T-helper 1 cell treated with Interleukin-12 subunit alpha and Interleukin-12 subunit beta and Interleukin-4 antibody, amounts not matched to agents 30 μg/mL and 1 μg/mL, for 36 hours (primary cell): ENCODE results near the gene DPH1.

ENCODE experiments used
- H3K27ac Mint-ChIP-seq: one replicate; pipeline ENCODE4 v1.8.0; 2021; ENCODE audit warnings: mild to moderate bottlenecking, mixed read lengths
- H3K27me3 Mint-ChIP-seq: one replicate; pipeline ENCODE4 v1.8.0; 2021; ENCODE audit warnings: low read depth, mixed read lengths
- H3K36me3 Mint-ChIP-seq: one replicate; pipeline ENCODE4 v1.8.0; 2021; ENCODE audit warnings: low read depth, mixed read lengths
- H3K4me1 Mint-ChIP-seq: one replicate; pipeline ENCODE4 v1.8.0; 2021; ENCODE audit warnings: low read depth, mixed read lengths
- H3K4me3 Mint-ChIP-seq: one replicate; pipeline ENCODE4 v1.8.0; 2021; ENCODE audit warnings: mild to moderate bottlenecking, moderate library complexity, mixed read lengths
- H3K9me3 Mint-ChIP-seq: one replicate; pipeline ENCODE4 v1.8.0; 2021; ENCODE audit warnings: mixed read lengths

Gene DPH1

GRCh38 chr17:2017274-2017941, 12.5 kb upstream of the DPH1 start:
- Mint-ChIP-seq H3K27ac (no peak overlapping the region), H3K4me3 (no peak overlapping the region), H3K4me1 (peaks cover 2% of the 10 kb centered on the region), H3K27me3 (peaks cover 44% of the 10 kb centered on the region), H3K36me3 (no peaks in the 10 kb centered on the region), H3K9me3 (no peaks in the 10 kb centered on the region)

GRCh38 chr17:2018716-2019510, 11.0 kb upstream of the DPH1 start:
- H3K27me3 Mint-ChIP-seq: peaks cover 51% of the 10 kb centered on the region
- no peaks in the 10 kb centered on the region for H3K36me3 Mint-ChIP-seq
- H3K4me3 Mint-ChIP-seq: no peak overlapping the region
- no peak overlapping the region for H3K27ac Mint-ChIP-seq
- no peaks in the 10 kb centered on the region for H3K4me1 Mint-ChIP-seq
- H3K9me3 Mint-ChIP-seq: no peaks in the 10 kb centered on the region

- H3K27me3 Mint-ChIP-seq: peaks cover 48% of the 10 kb centered on the region
- H3K4me1 Mint-ChIP-seq: no peaks in the 10 kb centered on the region
- H3K4me3 Mint-ChIP-seq: no peak overlapping the region
- H3K9me3 Mint-ChIP-seq: no peaks in the 10 kb centered on the region
- no peaks in the 10 kb centered on the region for H3K36me3 Mint-ChIP-seq
- no peak overlapping the region for H3K27ac Mint-ChIP-seq
These were observed 10.2 kb upstream of the DPH1 start for GRCh38 chr17:2019723-2020122.

- no peaks in the 10 kb centered on the region for H3K9me3 Mint-ChIP-seq
- no peak overlapping the region for H3K27ac Mint-ChIP-seq
- no peak overlapping the region for H3K4me3 Mint-ChIP-seq
- peaks cover 54% of the 10 kb centered on the region for H3K27me3 Mint-ChIP-seq
- H3K4me1 Mint-ChIP-seq: peaks cover 1% of the 10 kb centered on the region
- no peaks in the 10 kb centered on the region for H3K36me3 Mint-ChIP-seq
These were observed 9.2 kb upstream of the DPH1 start for GRCh38 chr17:2020721-2021120.

DNA sequence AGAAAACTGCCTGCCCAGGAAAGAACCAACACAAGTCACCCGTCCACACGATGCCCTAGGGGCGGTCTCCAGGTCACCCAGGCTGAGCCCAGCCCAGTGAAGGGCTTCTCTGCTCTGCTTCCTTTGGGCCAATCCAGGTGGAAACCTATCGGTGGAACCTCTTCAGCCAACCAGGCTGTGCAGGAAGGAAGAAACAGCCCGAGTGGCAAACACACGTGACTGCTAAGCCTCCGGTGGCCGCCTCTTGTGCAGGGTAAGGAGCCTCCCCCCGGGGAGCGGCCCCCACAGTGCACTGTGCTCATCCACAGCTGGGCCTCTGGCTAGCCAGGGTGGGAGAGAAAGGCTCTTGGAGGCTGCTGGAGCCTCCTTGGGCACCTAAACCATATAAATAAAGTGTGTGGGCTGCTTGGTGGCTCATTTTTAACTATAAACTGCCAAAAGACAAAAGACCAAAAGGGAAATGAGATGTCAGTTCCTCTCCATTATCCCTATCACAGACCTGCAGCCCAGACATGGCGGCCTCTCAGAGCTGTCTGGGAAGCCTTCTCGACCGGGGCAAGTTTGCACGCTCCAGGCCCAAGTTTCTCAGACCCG, 7.2 kb upstream of the DPH1 start:
- no peaks in the 10 kb centered on the region for H3K36me3 Mint-ChIP-seq
- no peaks in the 10 kb centered on the region for H3K9me3 Mint-ChIP-seq
- H3K27me3 Mint-ChIP-seq: peaks cover 69% of the 10 kb centered on the region
- H3K4me3 Mint-ChIP-seq: no peak overlapping the region
- peaks cover 7% of the 10 kb centered on the region for H3K4me1 Mint-ChIP-seq
- no peak overlapping the region for H3K27ac Mint-ChIP-seq

GRCh38 chr17:2023256-2023655, 6.7 kb upstream of the DPH1 start:
- H3K4me3 Mint-ChIP-seq: peak overlapping the region; percentile 34
- H3K27me3 Mint-ChIP-seq: peaks cover 69% of the 10 kb centered on the region
- no peak overlapping the region for H3K27ac Mint-ChIP-seq
- H3K36me3 Mint-ChIP-seq: no peaks in the 10 kb centered on the region
- H3K9me3 Mint-ChIP-seq: no peaks in the 10 kb centered on the region
- peaks cover 7% of the 10 kb centered on the region for H3K4me1 Mint-ChIP-seq

- Mint-ChIP-seq H3K27ac (no peak overlapping the region), H3K9me3 (no peaks in the 10 kb centered on the region), H3K4me1 (peaks cover 7% of the 10 kb centered on the region), H3K36me3 (no peaks in the 10 kb centered on the region), H3K4me3 (peak overlapping the region; percentile 59), H3K27me3 (peaks cover 71% of the 10 kb centered on the region)
These were observed 6.0 kb upstream of the DPH1 start for GRCh38 chr17:2023692-2024571.

GRCh38 chr17:2024572-2025219, 5.3 kb upstream of the DPH1 start:
- no peaks in the 10 kb centered on the region for H3K36me3 Mint-ChIP-seq
- no peak overlapping the region for H3K27ac Mint-ChIP-seq
- H3K27me3 Mint-ChIP-seq: peaks cover 67% of the 10 kb centered on the region
- H3K9me3 Mint-ChIP-seq: no peaks in the 10 kb centered on the region
- peak overlapping the region; percentile 59 for H3K4me3 Mint-ChIP-seq
- peaks cover 7% of the 10 kb centered on the region for H3K4me1 Mint-ChIP-seq

- peaks cover 7% of the 10 kb centered on the region for H3K4me1 Mint-ChIP-seq
- no peak within 1 kb of the TSS for H3K27ac Mint-ChIP-seq
- no peaks in the 10 kb centered on the region for H3K36me3 Mint-ChIP-seq
- H3K9me3 Mint-ChIP-seq: no peaks in the 10 kb centered on the region
- peaks cover 62% of the 10 kb centered on the region for H3K27me3 Mint-ChIP-seq
- peak within 1 kb of the TSS; percentile 76 for H3K4me3 Mint-ChIP-seq
These were observed 4.7 kb upstream of the DPH1 start, which contains the start of gene RTN4RL1 for GRCh38 chr17:2025220-2025621. Gene RTN4RL1, minus strand, starts transcription at chr17:2025334. Its CDS starts 469 bp downstream, at chr17:2024865.

- no peaks in the 10 kb centered on the region for H3K36me3 Mint-ChIP-seq
- H3K4me1 Mint-ChIP-seq: peaks cover 12% of the 10 kb centered on the region
- no peaks in the 10 kb centered on the region for H3K9me3 Mint-ChIP-seq
- peaks cover 58% of the 10 kb centered on the region for H3K27me3 Mint-ChIP-seq
- peak overlapping the region; percentile 76 for H3K4me3 Mint-ChIP-seq
- H3K27ac Mint-ChIP-seq: no peak overlapping the region
These were observed 4.2 kb upstream of the DPH1 start for GRCh38 chr17:2025622-2026309.

- no peaks in the 10 kb centered on the region for H3K36me3 Mint-ChIP-seq
- peaks cover 18% of the 10 kb centered on the region for H3K4me1 Mint-ChIP-seq
- H3K4me3 Mint-ChIP-seq: peak overlapping the region; percentile 46
- H3K27ac Mint-ChIP-seq: no peak overlapping the region
- H3K27me3 Mint-ChIP-seq: peaks cover 46% of the 10 kb centered on the region
- no peaks in the 10 kb centered on the region for H3K9me3 Mint-ChIP-seq
These were observed 2.3 kb upstream of the DPH1 start for GRCh38 chr17:2027528-2028233.

DNA sequence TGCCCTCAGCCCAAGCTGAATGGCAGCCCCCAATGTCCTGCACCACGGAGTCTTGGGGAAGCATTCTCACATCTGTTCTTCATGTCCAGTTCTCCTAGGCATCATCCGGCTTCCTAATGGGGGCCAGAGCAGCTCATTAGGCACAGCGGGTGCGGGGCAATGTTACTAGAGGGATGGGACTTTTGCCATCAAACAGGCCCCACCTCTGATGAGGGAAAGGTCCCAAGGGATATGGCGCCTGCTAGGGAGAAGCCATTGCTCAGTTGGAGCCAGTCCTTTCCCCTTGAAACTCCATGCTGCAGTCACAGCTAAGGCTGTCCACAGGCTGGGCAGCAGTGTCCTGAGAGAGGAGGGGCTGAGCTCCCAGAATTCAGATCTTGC, 1.7 kb upstream of the DPH1 start:
- Mint-ChIP-seq H3K9me3 (no peaks in the 10 kb centered on the region), H3K27ac (no peak overlapping the region), H3K4me1 (peaks cover 18% of the 10 kb centered on the region), H3K27me3 (peaks cover 41% of the 10 kb centered on the region), H3K36me3 (no peaks in the 10 kb centered on the region), H3K4me3 (peak overlapping the region; percentile 48)

GRCh38 chr17:2028737-2029136, 1.2 kb upstream of the DPH1 start:
- H3K4me3 Mint-ChIP-seq: peak overlapping the region; percentile 7
- H3K27me3 Mint-ChIP-seq: peaks cover 38% of the 10 kb centered on the region
- no peaks in the 10 kb centered on the region for H3K36me3 Mint-ChIP-seq
- peaks cover 18% of the 10 kb centered on the region for H3K4me1 Mint-ChIP-seq
- H3K27ac Mint-ChIP-seq: no peak overlapping the region
- H3K9me3 Mint-ChIP-seq: no peaks in the 10 kb centered on the region
